Spleen (tissue), 7 donors: Measurements from ENCODE around the gene NUP88.

Experiments
- POLR2A ChIP-seq, 3 donors: fragments of 450-650 bp; IDR thresholded peaks; one replicate each; pipeline ENCODE4 v1.5.1; 2017; ENCODE audit warnings: antibody characterized with exemption in 3 of 3, mild to moderate bottlenecking in 1 of 3
- TF ChIP-seq, protein P1 (sequence below), 11 experiments: fragments of 200-600 bp in 7 of 11; fragments of 450-650 bp in 4 of 11; sonication (generic) in 4 of 11; IDR thresholded peaks in 8 of 11; conservative IDR thresholded peaks in 3 of 11; 1 replicate in 7 of 11; 2 replicates in 4 of 11; pipeline versions ENCODE4 v1.4.0 to v1.8.0; 2016 to 2021; ENCODE audit warnings: antibody characterized with exemption in 11 of 11, inconsistent platforms in 4 of 11, mild to moderate bottlenecking in 1 of 11
- donor health status: DM: no; HTN: no; CAD: no; lungs with moderate emphysema.
- donor health status: DM: no; HTN: no; CAD: no.
- donor health status: DM: no; HTN: no; CAD: no.

- TF ChIP-seq, protein P1, sequence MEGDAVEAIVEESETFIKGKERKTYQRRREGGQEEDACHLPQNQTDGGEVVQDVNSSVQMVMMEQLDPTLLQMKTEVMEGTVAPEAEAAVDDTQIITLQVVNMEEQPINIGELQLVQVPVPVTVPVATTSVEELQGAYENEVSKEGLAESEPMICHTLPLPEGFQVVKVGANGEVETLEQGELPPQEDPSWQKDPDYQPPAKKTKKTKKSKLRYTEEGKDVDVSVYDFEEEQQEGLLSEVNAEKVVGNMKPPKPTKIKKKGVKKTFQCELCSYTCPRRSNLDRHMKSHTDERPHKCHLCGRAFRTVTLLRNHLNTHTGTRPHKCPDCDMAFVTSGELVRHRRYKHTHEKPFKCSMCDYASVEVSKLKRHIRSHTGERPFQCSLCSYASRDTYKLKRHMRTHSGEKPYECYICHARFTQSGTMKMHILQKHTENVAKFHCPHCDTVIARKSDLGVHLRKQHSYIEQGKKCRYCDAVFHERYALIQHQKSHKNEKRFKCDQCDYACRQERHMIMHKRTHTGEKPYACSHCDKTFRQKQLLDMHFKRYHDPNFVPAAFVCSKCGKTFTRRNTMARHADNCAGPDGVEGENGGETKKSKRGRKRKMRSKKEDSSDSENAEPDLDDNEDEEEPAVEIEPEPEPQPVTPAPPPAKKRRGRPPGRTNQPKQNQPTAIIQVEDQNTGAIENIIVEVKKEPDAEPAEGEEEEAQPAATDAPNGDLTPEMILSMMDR (IDR thresholded peaks at IDR 0.05 in 8 of 11, conservative IDR thresholded peaks at IDR 0.05 in 3 of 11) = no peak
- no peak for TF ChIP-seq POLR2A (IDR thresholded peaks at IDR 0.05)
These were observed 49.1 kb downstream of the NUP88 start for GRCh38 chr17:5370411-5370810.
